GM19043 (cell line): ENCODE results near the gene RPS21.

Experiments
- ATAC-seq: cut with Tn5 transposase; IDR thresholded peaks from one replicate; pipeline ENCODE4 v1.9.1; 2021; ENCODE audit warnings: low read depth; ENCODE audit not compliant: unreplicated experiment

Gene RPS21

GRCh38 chr20:62408055-62408454 lies 21.2 kb downstream of the RPS21 start:
- ATAC-seq: no peak

- ATAC-seq: no peak
Observed at GRCh38 chr20:62408640-62409039, 21.7 kb downstream of the RPS21 start.

GRCh38 chr20:62409086-62409853 lies 22.4 kb downstream of the RPS21 start:
- no peak for ATAC-seq

GRCh38 chr20:62409931-62410745 lies 23.2 kb downstream of the RPS21 start:
- ATAC-seq: no peak

DNA sequence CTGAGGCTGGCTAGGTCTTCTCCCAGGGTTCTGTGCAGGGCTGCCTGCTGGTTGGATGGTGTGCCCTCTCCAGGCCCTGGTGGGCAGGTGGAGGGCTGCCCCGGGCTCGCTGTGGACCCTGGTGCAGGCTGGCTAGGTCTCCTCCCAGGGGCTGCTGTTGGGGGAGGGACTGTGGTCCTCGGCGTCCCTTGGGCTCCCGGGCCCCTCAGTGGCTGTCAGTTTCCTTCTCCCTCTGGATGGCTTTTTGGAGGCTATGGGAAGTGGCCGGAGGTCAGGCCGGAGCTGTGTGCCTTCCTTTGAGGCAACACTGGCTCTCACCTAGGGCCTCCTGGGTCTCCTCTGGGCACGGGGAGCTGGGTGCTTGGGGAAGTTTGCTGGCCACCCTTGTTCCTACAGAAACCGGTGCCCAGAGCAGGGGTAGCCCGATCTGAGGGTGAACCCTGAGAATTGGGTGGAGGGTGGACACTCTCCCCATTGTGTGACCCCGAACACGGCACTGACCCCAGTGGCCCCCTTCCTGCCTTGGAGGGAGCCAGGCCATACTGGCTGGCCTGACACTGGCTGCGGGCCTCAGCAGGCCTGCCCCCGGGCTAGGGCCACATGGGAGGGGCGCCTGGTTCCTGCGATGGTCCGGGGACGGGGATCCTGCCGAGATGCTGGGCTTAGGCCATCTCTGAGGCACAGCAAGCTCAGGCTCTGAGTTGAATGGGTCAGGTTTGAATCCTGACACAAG lies 24.0 kb downstream of the RPS21 start:
- no peak for ATAC-seq

- no peak for ATAC-seq
Observed at GRCh38 chr20:62411479-62412193, 24.7 kb downstream of the RPS21 start.

- ATAC-seq: no peak
Observed at GRCh38 chr20:62412194-62413024, 25.5 kb downstream of the RPS21 start.

- ATAC-seq: no peak
Observed at GRCh38 chr20:62413025-62413570, 26.2 kb downstream of the RPS21 start.

- ATAC-seq: no peak
Observed at GRCh38 chr20:62413896-62414481, 27.1 kb downstream of the RPS21 start.

DNA sequence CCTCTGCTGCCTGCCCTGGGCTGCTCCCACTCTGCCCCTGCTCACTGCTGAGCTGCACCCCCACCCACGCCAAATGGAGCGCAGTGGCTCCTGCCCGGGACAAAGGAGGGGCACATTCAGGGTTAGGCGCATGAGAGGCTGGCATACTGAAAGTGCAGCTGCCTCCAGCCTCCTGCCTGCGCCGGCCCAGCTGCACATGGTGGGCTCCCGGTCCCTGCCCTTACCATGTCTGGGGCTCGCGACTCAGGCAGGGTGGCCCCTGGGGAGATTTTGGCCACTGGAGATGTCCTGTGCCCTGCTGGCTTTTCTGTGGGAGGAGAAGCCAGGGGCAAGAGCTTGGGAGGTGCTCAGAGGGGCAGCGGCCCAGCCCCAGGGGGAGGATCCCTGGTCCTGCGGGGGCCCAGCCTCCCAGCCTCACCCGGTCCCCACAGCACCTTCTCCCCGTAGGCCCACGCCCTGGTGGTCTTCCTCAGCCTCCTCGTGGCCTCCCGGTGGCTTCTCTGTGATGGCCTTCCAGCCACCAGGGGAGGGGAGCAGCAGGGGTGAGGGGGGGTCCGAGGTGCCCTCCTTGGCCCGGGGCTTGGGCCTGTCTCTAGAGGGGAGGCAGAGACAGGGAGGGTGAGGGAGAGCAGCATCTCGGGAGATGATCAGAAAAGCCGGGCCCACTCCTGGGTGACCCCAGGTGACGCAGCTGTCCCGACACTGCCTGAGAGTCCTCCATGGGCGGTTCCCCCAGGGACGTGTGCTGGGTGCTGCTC lies 28.6 kb downstream of the RPS21 start:
- ATAC-seq: no peak

DNA sequence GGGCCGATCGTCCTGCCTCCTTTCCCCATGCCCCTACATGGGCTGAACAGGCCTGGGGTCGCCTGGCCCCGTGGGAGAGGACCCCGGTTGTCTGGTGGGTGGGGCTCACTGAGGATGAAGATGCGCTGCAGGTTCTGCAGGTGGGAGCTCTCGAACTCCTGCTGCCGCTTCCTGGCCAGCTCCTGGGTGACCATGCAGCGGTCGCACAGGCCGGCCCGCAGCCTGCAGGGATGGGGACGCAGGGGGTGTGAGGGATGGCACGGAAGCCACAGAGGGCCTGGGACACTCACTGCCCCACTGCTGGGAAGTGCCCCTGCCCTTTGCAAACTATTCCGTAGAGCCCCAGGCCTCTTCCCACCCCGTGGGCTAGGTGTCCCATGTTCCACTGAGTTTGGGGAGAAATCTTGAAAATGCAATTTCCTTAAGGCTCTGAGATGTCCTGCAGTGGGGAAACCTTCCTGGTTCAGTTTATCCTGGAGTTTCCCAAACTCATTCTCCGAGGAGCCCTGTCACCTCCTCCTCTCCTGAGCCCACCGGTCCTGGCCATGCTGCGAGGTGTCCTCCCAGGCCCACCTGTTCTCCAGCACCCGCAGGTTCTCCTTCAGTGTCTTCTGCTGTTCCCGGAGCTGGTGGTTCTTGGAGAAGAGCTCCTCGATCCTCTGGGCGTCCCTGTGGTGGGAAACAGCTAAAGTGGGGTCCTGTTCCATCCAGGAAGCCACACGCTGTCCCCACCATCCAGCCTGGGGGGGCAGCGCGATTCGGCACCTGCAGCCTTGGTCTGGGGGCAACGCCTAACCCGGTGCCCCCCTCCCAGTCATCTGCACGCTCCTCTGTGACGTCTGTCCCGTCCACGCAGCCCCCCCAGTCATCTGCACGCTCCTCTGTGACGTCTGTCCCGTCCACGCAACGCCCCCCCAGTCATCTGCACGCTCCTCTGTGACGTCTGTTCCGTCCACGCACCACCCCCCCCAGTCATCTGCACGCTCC lies 30.0 kb downstream of the RPS21 start:
- no peak for ATAC-seq

DNA sequence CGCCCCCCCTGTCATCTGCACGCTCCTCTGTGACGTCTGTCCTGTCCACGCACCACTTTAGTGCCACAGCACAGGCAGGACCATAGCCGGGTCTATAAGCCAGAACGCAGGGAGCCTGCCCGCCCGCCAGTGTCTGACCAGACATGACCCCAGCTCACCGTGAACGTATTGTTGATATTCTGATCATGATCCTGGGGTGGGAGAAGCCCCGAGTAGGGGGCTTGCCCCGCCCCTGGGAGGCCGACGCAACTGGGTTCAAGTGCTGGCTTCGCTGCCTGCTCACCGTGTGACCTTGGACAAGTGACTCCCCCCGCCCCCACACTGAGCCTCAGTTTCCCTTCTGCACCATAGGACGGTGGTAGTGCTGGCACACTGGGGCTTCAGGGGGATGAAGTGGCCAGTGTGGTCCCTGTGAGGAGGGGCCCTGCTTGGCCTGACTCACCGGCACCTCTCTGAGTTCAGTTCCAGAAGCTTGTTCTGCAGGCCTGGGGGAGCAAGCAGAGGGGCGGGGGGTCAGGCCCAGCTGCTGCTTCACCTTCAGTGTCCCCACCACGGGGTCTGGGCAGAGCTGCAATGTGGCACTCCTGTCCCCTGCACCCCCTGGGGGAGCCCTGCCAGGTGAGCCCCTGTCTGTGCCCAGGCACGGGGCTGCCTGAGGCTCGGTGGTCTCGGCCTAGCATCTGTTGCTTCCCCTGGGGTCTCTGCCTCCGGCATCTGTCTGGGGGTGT lies 31.2 kb downstream of the RPS21 start:
- ATAC-seq: no peak

DNA sequence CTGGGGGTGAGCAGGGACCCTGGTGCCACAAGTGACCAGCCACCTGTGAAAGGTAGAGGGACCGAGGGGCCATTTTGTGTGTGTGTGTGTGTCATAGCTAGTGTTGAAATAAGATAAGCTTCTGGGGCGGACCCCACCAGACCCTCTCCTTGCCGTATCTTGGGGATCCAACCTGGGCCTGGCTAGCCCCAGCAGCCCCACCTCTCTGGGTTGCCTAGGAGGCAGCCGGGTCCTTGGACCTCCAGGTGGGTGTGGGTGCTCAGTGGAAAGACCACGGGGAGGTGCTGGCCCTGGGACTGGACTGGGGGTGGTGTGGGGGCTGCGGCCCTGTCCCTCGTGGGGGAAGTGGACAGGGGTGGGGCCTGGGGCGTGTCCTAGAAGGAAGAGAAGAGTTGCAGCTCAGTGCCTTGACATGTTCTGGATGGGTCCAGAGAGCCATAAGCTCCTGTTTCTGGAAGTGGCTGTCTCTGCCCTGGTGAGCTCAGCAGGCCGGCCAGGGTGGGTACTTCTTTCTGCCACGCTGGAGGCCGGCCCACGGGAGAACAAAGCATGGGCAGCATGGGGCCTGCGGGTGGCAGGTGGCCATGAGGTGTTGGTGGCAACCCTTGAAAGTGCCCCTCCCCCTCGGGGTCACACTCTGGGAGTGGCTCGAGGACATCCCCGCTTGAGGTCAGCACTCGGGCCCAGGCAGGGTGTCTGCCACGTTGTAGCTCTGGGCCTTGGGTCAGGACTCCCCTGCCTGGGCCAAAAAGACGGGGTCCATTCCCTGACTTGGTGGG lies 32.0 kb downstream of the RPS21 start:
- no peak for ATAC-seq

DNA sequence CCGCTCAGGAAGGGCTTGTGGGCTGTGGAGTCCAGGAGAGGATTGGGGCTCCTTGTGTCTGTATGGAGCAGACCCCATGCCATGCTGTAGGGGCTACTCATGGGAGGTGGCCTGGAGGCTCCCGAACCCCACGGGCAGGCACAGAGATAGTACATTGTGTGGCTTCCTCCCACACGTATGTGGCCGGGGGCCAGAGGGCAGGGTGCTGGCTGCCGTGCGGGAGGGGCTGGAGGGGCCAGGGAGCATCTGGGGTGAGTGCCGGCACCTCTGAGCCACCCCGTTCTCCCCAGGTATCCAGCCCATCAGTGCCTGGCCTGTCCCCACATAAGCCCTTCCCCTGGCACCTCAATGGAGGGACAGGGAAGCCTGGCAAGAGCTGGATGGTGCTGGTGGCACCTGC lies 32.9 kb downstream of the RPS21 start:
- ATAC-seq: no peak

DNA sequence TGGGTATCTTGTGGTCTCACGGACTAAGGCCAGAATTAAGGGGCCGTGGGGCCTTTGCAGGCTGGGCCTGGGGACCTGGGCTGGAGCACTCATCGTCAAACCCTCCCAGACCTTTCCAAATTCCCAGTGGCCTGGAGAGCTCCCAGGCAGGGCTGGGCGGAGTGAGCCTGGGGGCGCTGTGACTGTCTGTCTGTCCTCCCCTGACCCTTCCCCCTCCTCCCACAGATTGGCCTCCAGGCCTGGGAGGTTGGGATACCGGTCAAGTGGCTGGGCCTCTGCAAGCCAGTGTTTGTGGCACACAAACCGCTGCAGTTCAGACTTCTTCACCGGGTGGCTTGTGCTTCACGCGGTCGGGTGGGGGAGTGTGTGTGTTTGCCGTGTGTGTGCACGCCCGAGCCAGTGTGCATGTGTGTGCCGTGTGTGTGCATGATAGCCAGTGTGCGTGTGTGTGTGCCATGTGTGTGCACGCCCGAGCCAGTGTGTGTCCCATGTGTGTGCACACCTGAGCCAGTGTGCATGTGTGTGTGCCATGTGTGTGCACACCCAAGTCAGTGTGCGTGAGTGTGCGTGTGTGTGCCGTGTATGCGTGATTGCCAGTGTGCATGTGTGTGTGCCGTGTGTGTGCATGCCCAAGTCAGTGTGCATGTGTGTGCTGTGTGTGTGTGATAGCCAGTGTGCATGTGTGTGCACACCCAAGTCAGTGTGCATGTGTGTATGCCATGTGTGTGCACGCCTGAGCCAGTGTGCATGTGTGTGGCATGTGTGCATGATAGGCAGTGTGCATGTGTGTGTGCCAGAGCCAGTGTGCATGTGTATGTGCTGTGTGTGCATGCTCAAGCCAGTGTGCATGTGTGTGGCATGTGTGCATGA lies 34.2 kb downstream of the RPS21 start:
- no peak for ATAC-seq
